ENCODE results near the gene ADAMTS2.

The ADAMTS2 gene

GRCh38 chr5:179274321-179275315, 70.6 kb downstream of the ADAMTS2 start:
- no peak overlapping the region for H3K4me3 ChIP-seq (ENCODE audit: low read depth, low read length)
- no peak for DNase-seq (ENCODE audit: low read depth)

GRCh38 chr5:179273441-179274145, 71.7 kb downstream of the ADAMTS2 start:
- no peak for DNase-seq (ENCODE audit: low read depth)
- H3K4me3 ChIP-seq (ENCODE audit: low read depth, low read length) = no peak overlapping the region

GRCh38 chr5:179273073-179273435, 72.2 kb downstream of the ADAMTS2 start:
- no peak overlapping the region for H3K4me3 ChIP-seq (ENCODE audit: low read depth, low read length)
- no peak for DNase-seq (ENCODE audit: low read depth)

GRCh38 chr5:179272326-179273072, 72.8 kb downstream of the ADAMTS2 start:
- no peak overlapping the region for H3K4me3 ChIP-seq (ENCODE audit: low read depth, low read length)
- no peak for DNase-seq (ENCODE audit: low read depth)

- no peak overlapping the region for H3K4me3 ChIP-seq (ENCODE audit: low read depth, low read length)
- no peak for DNase-seq (ENCODE audit: low read depth)
Observed at GRCh38 chr5:179271821-179272325, 73.4 kb downstream of the ADAMTS2 start.

GRCh38 chr5:179271428-179271734, 73.9 kb downstream of the ADAMTS2 start:
- no peak for DNase-seq (ENCODE audit: low read depth)
- no peak overlapping the region for H3K4me3 ChIP-seq (ENCODE audit: low read depth, low read length)

- no peak overlapping the region for H3K4me3 ChIP-seq (ENCODE audit: low read depth, low read length)
- DNase-seq (ENCODE audit: low read depth) = no peak
Observed at GRCh38 chr5:179270581-179271427, 74.5 kb downstream of the ADAMTS2 start.

- no peak overlapping the region for H3K4me3 ChIP-seq (ENCODE audit: low read depth, low read length)
- DNase-seq (ENCODE audit: low read depth) = no peak
Observed at GRCh38 chr5:179269781-179270543, 75.3 kb downstream of the ADAMTS2 start.

- H3K4me3 ChIP-seq (ENCODE audit: low read depth, low read length) = no peak overlapping the region
- DNase-seq (ENCODE audit: low read depth) = no peak
Observed at GRCh38 chr5:179268966-179269693, 76.1 kb downstream of the ADAMTS2 start.

- no peak overlapping the region for H3K4me3 ChIP-seq (ENCODE audit: low read depth, low read length)
- DNase-seq (ENCODE audit: low read depth) = no peak
Observed at GRCh38 chr5:179268399-179268952, 76.8 kb downstream of the ADAMTS2 start.

- no peak overlapping the region for H3K4me3 ChIP-seq (ENCODE audit: low read depth, low read length)
- no peak for DNase-seq (ENCODE audit: low read depth)
Observed at GRCh38 chr5:179267671-179268083, 77.6 kb downstream of the ADAMTS2 start.

GRCh38 chr5:179267071-179267670, 78.1 kb downstream of the ADAMTS2 start:
- H3K4me3 ChIP-seq (ENCODE audit: low read depth, low read length) = no peak overlapping the region
- no peak for DNase-seq (ENCODE audit: low read depth)

- no peak overlapping the region for H3K4me3 ChIP-seq (ENCODE audit: low read depth, low read length)
- no peak for DNase-seq (ENCODE audit: low read depth)
Observed at GRCh38 chr5:179266291-179267070, 78.8 kb downstream of the ADAMTS2 start.

GRCh38 chr5:179265514-179266290, 79.6 kb downstream of the ADAMTS2 start:
- DNase-seq (ENCODE audit: low read depth) = peak; percentile 99

GRCh38 chr5:179264783-179265513, 80.3 kb downstream of the ADAMTS2 start:
- DNase-seq (ENCODE audit: low read depth) = no peak

More at GRCh38 chr5:179265514-179266290, 79.6 kb downstream of the ADAMTS2 start:
- no peak overlapping the region for H3K4me3 ChIP-seq (ENCODE audit: low read depth, low read length)

More at GRCh38 chr5:179264783-179265513, 80.3 kb downstream of the ADAMTS2 start:
- H3K4me3 ChIP-seq (ENCODE audit: low read depth, low read length) = no peak overlapping the region
